Dermis blood vessel endothelial cell (primary cell): ENCODE measurements around the gene C1QTNF6. TPM values are rescaled to one million over a fixed set of nuclear protein-coding genes. Genes with fewer than 3 reads are reported as not detected.

Source experiments
- DNase-seq: peaks from one replicate; pipeline ENCODE4 v3.0.0; 2010
- total RNA-seq: library from RNA; depleted of rRNA; stranded (reverse); fragments of >200 nt; gene quantifications from 2 replicates; pipeline ENCODE4 v1.2.3, GENCODE V29; 2014

C1QTNF6 gene
- total RNA-seq, 1 donor from 2014 or later, result 3.1 TPM

GRCh38 chr22:37139762-37140161, 48.3 kb downstream of the C1QTNF6 start:
- DNase-seq, result no peak

- no peak for DNase-seq
These were observed 49.0 kb downstream of the C1QTNF6 start for GRCh38 chr22:37138849-37139561.

- DNase-seq, result no peak
These were observed 50.0 kb downstream of the C1QTNF6 start for GRCh38 chr22:37137903-37138665.

GRCh38 chr22:37137131-37137530, 50.9 kb downstream of the C1QTNF6 start:
- DNase-seq, result no peak

GRCh38 chr22:37135023-37135422, 53.0 kb downstream of the C1QTNF6 start:
- DNase-seq, result no peak

GRCh38 chr22:37133304-37134018, 54.6 kb downstream of the C1QTNF6 start:
- no peak for DNase-seq

- DNase-seq, result no peak
These were observed 55.3 kb downstream of the C1QTNF6 start for GRCh38 chr22:37132773-37133172.

Other genes with a start within 250 kb of the C1QTNF6 start
- gene TST, start 168.8 kb downstream of the C1QTNF6 start, total RNA-seq, result 50.4 and 96.0 TPM in 2 replicates
- gene MPST, start 168.5 kb downstream of the C1QTNF6 start, total RNA-seq, result 168 and 175 TPM in 2 replicates
- gene KCTD17, start 136.5 kb downstream of the C1QTNF6 start, total RNA-seq, result 53.4 and 58.2 TPM in 2 replicates
- not detected in 2 replicates for gene TMPRSS6, start 78.5 kb downstream of the C1QTNF6 start, total RNA-seq
- gene IL2RB, start 38.3 kb downstream of the C1QTNF6 start, total RNA-seq, result 0.05 TPM in 1 of 2 replicates, not detected in the other
- gene SSTR3, start 24.2 kb upstream of the C1QTNF6 start, total RNA-seq, result not detected in 2 replicates
- 11.2 and 32.4 TPM in 2 replicates for gene RAC2, start 56.0 kb upstream of the C1QTNF6 start, total RNA-seq
- under 0.01 TPM in 1 of 2 replicates, not detected in the other for gene CYTH4, start 94.3 kb upstream of the C1QTNF6 start, total RNA-seq
- gene ELFN2, start 239.2 kb upstream of the C1QTNF6 start, total RNA-seq, result under 0.01 and 0.14 TPM in 2 replicates